Keratinocyte (primary cell): ENCODE measurements around the gene SRGAP3. TPM values are rescaled to one million over a fixed set of nuclear protein-coding genes. Genes with fewer than 3 reads are reported as not detected.

ENCODE experiments used
- DNase-seq: peaks from one replicate; pipeline ENCODE4 v3.0.0-alpha.2; 2011; ENCODE audit warnings: low read depth, missing footprints, low spot score
- FAIRE-seq: peaks from 2 replicates; lab custom pipeline; 2011; peaks lifted over from hg19 to GRCh38; lab: Jason Lieb, UNC
- H2AFZ ChIP-seq: 2 replicates; pipeline ENCODE4 v1.6.0; 2012; ENCODE audit warnings: low read length, control low read depth, inconsistent platforms; ENCODE audit not compliant: control insufficient read depth
- H3K27ac ChIP-seq: 2 replicates; pipeline ENCODE4 v1.5.1; 2011; ENCODE audit warnings: low read length; ENCODE audit not compliant: control insufficient read depth, insufficient read depth
- H3K27me3 ChIP-seq: 3 replicates; pipeline ENCODE4 v1.6.0; 2011; ENCODE audit warnings: low read length; ENCODE audit not compliant: control insufficient read depth, insufficient read depth; ENCODE audit errors: extremely low read depth
- H3K36me3 ChIP-seq, 2 experiments: 2 replicates in 1 of 2; 3 replicates in 1 of 2; pipeline ENCODE4 v1.5.1; 2011; ENCODE audit warnings: low read length in 2 of 2, mild to moderate bottlenecking in 1 of 2; ENCODE audit not compliant: control insufficient read depth in 2 of 2, insufficient read depth in 2 of 2; ENCODE audit errors: extremely low read depth in 1 of 2
- H3K4me1 ChIP-seq: 3 replicates; pipeline ENCODE4 v1.5.1; 2011; ENCODE audit warnings: low read length; ENCODE audit not compliant: control insufficient read depth, insufficient read depth; ENCODE audit errors: extremely low read depth
- H3K4me2 ChIP-seq: 3 replicates; pipeline ENCODE4 v1.6.0; 2011; ENCODE audit warnings: low read depth, low read length; ENCODE audit not compliant: control insufficient read depth, insufficient read depth; ENCODE audit errors: extremely low read depth
- H3K4me3 ChIP-seq, 3 experiments: fragments of 200-600 bp in 1 of 3; sonication (generic) in 1 of 3; 2 replicates in 2 of 3; 3 replicates in 1 of 3; pipeline ENCODE4 v1.5.1; 2011 to 2016; ENCODE audit warnings: low read length in 3 of 3, mild to moderate bottlenecking in 3 of 3, control low read depth in 2 of 3, inconsistent platforms in 1 of 3, low read depth in 1 of 3, mixed read lengths in 1 of 3, mixed run types in 1 of 3, moderate library complexity in 1 of 3; ENCODE audit not compliant: control insufficient read depth in 2 of 3, insufficient read depth in 2 of 3; ENCODE audit errors: extremely low read depth in 1 of 3
- H3K79me2 ChIP-seq: 2 replicates; pipeline ENCODE4 v1.6.0; 2012; ENCODE audit warnings: low read length; ENCODE audit not compliant: control insufficient read depth, insufficient read depth
- H3K9ac ChIP-seq: 3 replicates; pipeline ENCODE4 v1.6.0; 2011; ENCODE audit warnings: low read length; ENCODE audit not compliant: control insufficient read depth, insufficient read depth; ENCODE audit errors: extremely low read depth
- H3K9me1 ChIP-seq: 3 replicates; pipeline ENCODE4 v1.6.0; 2011; ENCODE audit warnings: low read length; ENCODE audit not compliant: control insufficient read depth, insufficient read depth; ENCODE audit errors: extremely low read depth
- H3K9me3 ChIP-seq: 2 replicates; pipeline ENCODE4 v1.5.1; 2012; ENCODE audit warnings: low read depth, low read length; ENCODE audit not compliant: control insufficient read depth
- H4K20me1 ChIP-seq: 3 replicates; pipeline ENCODE4 v1.6.0; 2011; ENCODE audit warnings: low read length; ENCODE audit not compliant: control insufficient read depth, insufficient read depth; ENCODE audit errors: extremely low read depth
- EZH2 ChIP-seq: IDR thresholded peaks from one replicate; pipeline ENCODE4 v1.6.1; 2012; ENCODE audit warnings: inconsistent platforms, mild to moderate bottlenecking, low read length, moderate library complexity
- dilution Hi-C: fragments of 300-500 bp; cut with MboI; formaldehyde crosslinking; loops from one replicate; pipeline ENCODE4 v1.7.0; 2020; ENCODE audit warnings: low sequenced_read_pairs; ENCODE audit not compliant: extremely low pct_ligation_motif_present
- polyA plus RNA-seq, 5 experiments: library from polyadenylated mRNA; depleted of rRNA in 3 of 5; stranded (reverse) in 3 of 5; stranded (forward) in 1 of 5; unstranded in 1 of 5; fragments of >200 nt; gene quantifications; 1 replicate in 1 of 5; 2 replicates in 3 of 5; 3 replicates in 1 of 5; pipeline versions ENCODE4 v1.2.1 to v1.2.3, GENCODE V29; 2011 to 2012; ENCODE audit warnings: missing spikeins in 2 of 5, low read depth in 1 of 5, low replicate concordance in 1 of 5
- TF ChIP-seq, protein P1 (sequence below), 3 experiments: IDR thresholded peaks in 1 of 3; conservative IDR thresholded peaks in 1 of 3; optimal IDR thresholded peaks in 1 of 3; 2 replicates in 2 of 3; 3 replicates in 1 of 3; pipeline versions ENCODE3 to v1.5.1; 2011; ENCODE audit warnings: low read length in 3 of 3, mild to moderate bottlenecking in 3 of 3, moderate library complexity in 2 of 3, control low read depth in 1 of 3, inconsistent platforms in 1 of 3; ENCODE audit not compliant: insufficient read depth in 2 of 3; ENCODE audit errors: extremely low read depth in 1 of 3

Gene SRGAP3
- polyA plus RNA-seq, 1 donor (not counting 4 experiments of a cell fraction or from before 2014, with no cell fraction given), result 7.2 TPM

DNA sequence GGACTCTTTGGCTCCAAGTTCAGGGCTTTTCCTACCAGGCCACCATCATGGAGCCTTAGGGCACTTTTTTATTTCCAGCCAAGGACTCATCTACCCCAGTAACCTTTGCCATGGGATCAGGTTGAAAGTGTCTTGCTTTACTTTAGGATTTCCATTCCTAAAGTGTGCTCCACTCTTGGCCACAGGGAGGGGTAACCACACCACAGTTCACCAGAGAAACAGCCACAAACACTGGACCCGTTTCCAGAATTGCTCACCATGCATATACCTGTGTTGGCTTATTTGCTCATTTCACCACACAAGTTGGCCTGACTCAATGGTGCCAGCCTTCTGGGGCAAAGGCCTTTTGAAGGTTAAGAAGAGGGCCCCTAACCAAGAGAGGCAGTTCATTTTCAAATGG is 215.6 kb downstream of the SRGAP3 start:
- DNase-seq, result no peak
- no peak overlapping the region for H3K4me3 ChIP-seq
- H2AFZ ChIP-seq, result no peak overlapping the region
- TF ChIP-seq, protein P1, sequence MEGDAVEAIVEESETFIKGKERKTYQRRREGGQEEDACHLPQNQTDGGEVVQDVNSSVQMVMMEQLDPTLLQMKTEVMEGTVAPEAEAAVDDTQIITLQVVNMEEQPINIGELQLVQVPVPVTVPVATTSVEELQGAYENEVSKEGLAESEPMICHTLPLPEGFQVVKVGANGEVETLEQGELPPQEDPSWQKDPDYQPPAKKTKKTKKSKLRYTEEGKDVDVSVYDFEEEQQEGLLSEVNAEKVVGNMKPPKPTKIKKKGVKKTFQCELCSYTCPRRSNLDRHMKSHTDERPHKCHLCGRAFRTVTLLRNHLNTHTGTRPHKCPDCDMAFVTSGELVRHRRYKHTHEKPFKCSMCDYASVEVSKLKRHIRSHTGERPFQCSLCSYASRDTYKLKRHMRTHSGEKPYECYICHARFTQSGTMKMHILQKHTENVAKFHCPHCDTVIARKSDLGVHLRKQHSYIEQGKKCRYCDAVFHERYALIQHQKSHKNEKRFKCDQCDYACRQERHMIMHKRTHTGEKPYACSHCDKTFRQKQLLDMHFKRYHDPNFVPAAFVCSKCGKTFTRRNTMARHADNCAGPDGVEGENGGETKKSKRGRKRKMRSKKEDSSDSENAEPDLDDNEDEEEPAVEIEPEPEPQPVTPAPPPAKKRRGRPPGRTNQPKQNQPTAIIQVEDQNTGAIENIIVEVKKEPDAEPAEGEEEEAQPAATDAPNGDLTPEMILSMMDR (optimal IDR thresholded peaks at IDR 0.05 in 1 of 3, IDR thresholded peaks at IDR 0.05 in 1 of 3, conservative IDR thresholded peaks at IDR 0.05 in 1 of 3; ENCODE audit: extremely low read depth in 1 of 3, insufficient read depth in 2 of 3, low read length in 3 of 3), result peak in 2 of 3 experiments; percentile 11 to 30
- no peak for TF ChIP-seq EZH2
- H3K36me3 ChIP-seq, result peaks cover 0 to 3% of the 10 kb centered on the region in 2 experiments
- FAIRE-seq, result no peak
- H3K9me1 ChIP-seq, result no peaks in the 10 kb centered on the region
- peaks cover 6% of the 10 kb centered on the region for H3K4me1 ChIP-seq
- H3K4me2 ChIP-seq, result no peak overlapping the region
- H3K79me2 ChIP-seq, result no peaks in the 10 kb centered on the region
- no peaks in the 10 kb centered on the region for H3K9me3 ChIP-seq
- H3K9ac ChIP-seq, result no peak overlapping the region
- H3K27ac ChIP-seq, result no peak overlapping the region
- no peaks in the 10 kb centered on the region for H4K20me1 ChIP-seq
- no peaks in the 10 kb centered on the region for H3K27me3 ChIP-seq
- dilution Hi-C loops, result no loop called here

DNA sequence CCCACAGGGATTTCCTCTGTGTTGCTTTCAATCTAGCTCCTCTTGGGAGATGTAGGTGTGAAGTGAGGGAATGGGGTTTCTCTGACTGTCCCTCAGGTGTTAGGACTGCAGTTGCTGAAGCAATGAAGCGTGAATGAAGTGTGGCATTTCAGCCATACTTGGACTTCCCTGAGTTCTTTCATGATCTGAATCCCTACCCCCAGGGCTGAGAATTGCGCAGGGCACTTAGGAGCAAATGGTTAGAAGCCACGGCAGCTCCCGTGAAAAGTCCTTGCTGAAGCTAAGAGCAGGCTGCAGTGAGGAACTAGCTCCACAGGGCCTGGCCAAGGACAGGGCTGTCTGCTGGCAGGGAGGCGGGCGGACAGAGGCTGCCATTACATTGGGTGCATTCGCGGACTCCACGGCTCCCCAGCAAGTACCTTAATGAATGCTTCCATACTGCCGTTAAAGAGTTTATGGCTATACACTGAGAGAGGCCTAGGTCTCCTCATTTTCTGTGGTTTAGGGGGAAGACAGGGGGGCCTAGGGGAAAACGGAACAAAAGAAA is 217.1 kb downstream of the SRGAP3 start:
- DNase-seq, result no peak
- Histone ChIP-seq H3K9ac (no peak overlapping the region), H2AFZ (no peak overlapping the region), H4K20me1 (no peaks in the 10 kb centered on the region), H3K9me1 (no peaks in the 10 kb centered on the region), H3K4me1 (peaks cover 4% of the 10 kb centered on the region), H3K9me3 (no peaks in the 10 kb centered on the region), H3K4me3 (no peak overlapping the region), H3K27ac (no peak overlapping the region), H3K79me2 (no peaks in the 10 kb centered on the region), H3K27me3 (no peaks in the 10 kb centered on the region), H3K36me3 (peaks cover 0 to 3% of the 10 kb centered on the region in 2 experiments), H3K4me2 (no peak overlapping the region)
- TF ChIP-seq EZH2, result no peak
- TF ChIP-seq, protein P1 (optimal IDR thresholded peaks at IDR 0.05 in 1 of 3, IDR thresholded peaks at IDR 0.05 in 1 of 3, conservative IDR thresholded peaks at IDR 0.05 in 1 of 3; ENCODE audit: extremely low read depth in 1 of 3, insufficient read depth in 2 of 3, low read length in 3 of 3), result no peak
- dilution Hi-C loops, result no loop called here
- no peak for FAIRE-seq
